Transverse colon (tissue), 4 donors: ENCODE results near the gene A1CF.
"Not testable (repeated sequence)": the region's sequence is repeated elsewhere in the genome, so short reads cannot be mapped to it uniquely, and the experiment has no call there.

Source experiments
- CTCF ChIP-seq, 5 experiments: fragments of 200-600 bp in 3 of 5; fragments of 450-650 bp in 2 of 5; sonication (generic) in 3 of 5; IDR thresholded peaks; 1 replicate in 2 of 5; 2 replicates in 3 of 5; pipeline ENCODE4 v1.5.1; 2016 to 2017; ENCODE audit warnings: antibody characterized with exemption in 5 of 5, inconsistent platforms in 3 of 5, mild to moderate bottlenecking in 2 of 5, moderate library complexity in 1 of 5
- EP300 ChIP-seq: sonication (generic); formaldehyde crosslinking; IDR thresholded peaks from one replicate; pipeline ENCODE4 v1.6.1; 2017; ENCODE audit warnings: antibody characterized with exemption, low read depth
- POLR2A ChIP-seq: fragments of 450-650 bp; IDR thresholded peaks from one replicate; pipeline ENCODE4 v1.6.1; 2016; ENCODE audit warnings: antibody characterized with exemption, mild to moderate bottlenecking, moderate library complexity
- POLR2AphosphoS5 ChIP-seq, 3 donors: sonication (generic); formaldehyde crosslinking; IDR thresholded peaks; one replicate each; pipeline ENCODE4 v1.6.1; 2016; ENCODE audit warnings: antibody characterized with exemption in 3 of 3

- TF ChIP-seq POLR2A; CTCF (IDR thresholded peaks at IDR 0.05); EP300; POLR2AphosphoS5 (IDR thresholded peaks at IDR 0.05): not testable (repeated sequence)
These were observed 38.0 kb upstream of the A1CF start for GRCh38 chr10:50923471-50923870.
